H9 (cell line): Measurements from ENCODE around the gene COPG1. TPM values are rescaled to one million over a fixed set of nuclear protein-coding genes. Genes with fewer than 3 reads are reported as not detected.
A peak's percentile ranks its signal among the peaks of the same experiment; 100 is the strongest.

Experiments used
- DNase-seq: peaks from one replicate; pipeline ENCODE4 v3.0.0-alpha.2; 2017
- H2AFZ ChIP-seq: one replicate; pipeline ENCODE4 v1.6.1; 2013; ENCODE audit warnings: mild to moderate bottlenecking, low read length, control low read depth, moderate library complexity
- H2AK5ac ChIP-seq: 2 replicates; pipeline ENCODE4 v1.6.1; 2013; ENCODE audit warnings: low read length, control low read depth, mixed read lengths; ENCODE audit not compliant: insufficient read length
- H2BK120ac ChIP-seq: one replicate; pipeline ENCODE4 v1.6.1; 2013; ENCODE audit warnings: low read depth, mild to moderate bottlenecking, low read length, control low read depth, inconsistent platforms; ENCODE audit not compliant: poor library complexity, severe bottlenecking
- H2BK12ac ChIP-seq: 2 replicates; pipeline ENCODE4 v1.6.1; 2013; ENCODE audit warnings: low read length, control low read depth, mixed read lengths, low read depth; ENCODE audit not compliant: insufficient read length
- H2BK15ac ChIP-seq: 2 replicates; pipeline ENCODE4 v1.6.1; 2013; ENCODE audit warnings: low read depth, low read length, control low read depth
- H2BK20ac ChIP-seq: one replicate; pipeline ENCODE4 v1.6.1; 2013; ENCODE audit warnings: low read depth, mild to moderate bottlenecking, low read length, control low read depth, inconsistent platforms; ENCODE audit not compliant: poor library complexity, severe bottlenecking
- H2BK5ac ChIP-seq: 2 replicates; pipeline ENCODE4 v1.6.1; 2013; ENCODE audit warnings: low read length, control low read depth, mixed read lengths; ENCODE audit not compliant: insufficient read length
- H3K14ac ChIP-seq: 2 replicates; pipeline ENCODE4 v1.6.1; 2013; ENCODE audit warnings: low read length, control low read depth; ENCODE audit not compliant: insufficient read depth
- H3K18ac ChIP-seq: 2 replicates; pipeline ENCODE4 v1.6.1; 2013; ENCODE audit warnings: low read depth, mild to moderate bottlenecking, mixed read lengths, low read length, control low read depth; ENCODE audit not compliant: insufficient read length
- H3K23ac ChIP-seq: 2 replicates; pipeline ENCODE4 v1.6.1; 2013; ENCODE audit warnings: low read length, control low read depth, mixed read lengths, low read depth; ENCODE audit not compliant: insufficient read length
- H3K23me2 ChIP-seq: 2 replicates; pipeline ENCODE4 v1.6.1; 2013; ENCODE audit warnings: low read depth, mild to moderate bottlenecking, mixed read lengths, low read length, control low read depth; ENCODE audit not compliant: insufficient read length, poor library complexity, severe bottlenecking
- H3K27ac ChIP-seq: 2 replicates; pipeline ENCODE4 v1.5.1; 2013; ENCODE audit warnings: low read length, control low read depth, mixed read lengths, low read depth; ENCODE audit not compliant: insufficient read length
- H3K27me3 ChIP-seq: 2 replicates; pipeline ENCODE4 v1.6.1; 2013; ENCODE audit warnings: low read length, control low read depth, inconsistent platforms; ENCODE audit not compliant: insufficient read depth
- H3K4ac ChIP-seq: 2 replicates; pipeline ENCODE4 v1.6.1; 2013; ENCODE audit warnings: low read depth, mild to moderate bottlenecking, control low read depth, inconsistent platforms, low read length, moderate library complexity
- H3K4me1 ChIP-seq: 2 replicates; pipeline ENCODE4 v1.6.1; 2013; ENCODE audit warnings: low read length, control low read depth, inconsistent platforms; ENCODE audit not compliant: insufficient read depth
- H3K4me2 ChIP-seq: 2 replicates; pipeline ENCODE4 v1.6.1; 2013; ENCODE audit warnings: low read length, control low read depth, mixed read lengths; ENCODE audit not compliant: insufficient read length, insufficient read depth
- H3K56ac ChIP-seq: 2 replicates; pipeline ENCODE4 v1.6.1; 2013; ENCODE audit warnings: low read depth, mild to moderate bottlenecking, mixed read lengths, low read length, control low read depth; ENCODE audit not compliant: insufficient read length
- H3K79me1 ChIP-seq: 2 replicates; pipeline ENCODE4 v1.6.1; 2013; ENCODE audit warnings: low read depth, mild to moderate bottlenecking, moderate library complexity, low read length, control low read depth, inconsistent platforms; ENCODE audit not compliant: insufficient read depth, poor library complexity, severe bottlenecking
- H3K79me2 ChIP-seq: 2 replicates; pipeline ENCODE4 v1.6.1; 2013; ENCODE audit warnings: low read length, control low read depth, inconsistent platforms; ENCODE audit not compliant: insufficient read depth
- H3K9ac ChIP-seq: 2 replicates; pipeline ENCODE4 v1.6.1; 2013; ENCODE audit warnings: low read length, control low read depth, mixed read lengths; ENCODE audit not compliant: insufficient read length; ENCODE audit errors: extremely low read depth
- H3K9me3 ChIP-seq: one replicate; pipeline ENCODE4 v1.6.1; 2013; ENCODE audit warnings: low read depth, low read length, inconsistent platforms; ENCODE audit not compliant: control insufficient read depth
- H3T11ph ChIP-seq: one replicate; pipeline ENCODE4 v1.6.1; 2013; ENCODE audit warnings: mild to moderate bottlenecking, low read length, control low read depth, inconsistent platforms
- H4K20me1 ChIP-seq: one replicate; pipeline ENCODE4 v1.6.1; 2013; ENCODE audit not compliant: control insufficient read depth, insufficient read length, insufficient read depth
- H4K5ac ChIP-seq: 2 replicates; pipeline ENCODE4 v1.6.1; 2013; ENCODE audit warnings: low read depth, mild to moderate bottlenecking, mixed read lengths, low read length, control low read depth; ENCODE audit not compliant: insufficient read length
- H4K8ac ChIP-seq: replicated peaks from 2 replicates; pipeline ENCODE4 v1.6.1; 2013; ENCODE audit warnings: low read length, control low read depth, mixed read lengths, low read depth; ENCODE audit not compliant: insufficient read length
- H4K91ac ChIP-seq: 2 replicates; pipeline ENCODE4 v1.6.1; 2013; ENCODE audit warnings: low read depth, mild to moderate bottlenecking, moderate library complexity, mixed read lengths, low read length, control low read depth; ENCODE audit not compliant: insufficient read length
- H3K27ac Mint-ChIP-seq, 3 experiments: 2 replicates in 2 of 3; 3 replicates in 1 of 3; pipeline ENCODE4 v1.8.0; 2020 to 2021; ENCODE audit warnings: mixed read lengths in 3 of 3, mild to moderate bottlenecking in 1 of 3, moderate library complexity in 1 of 3
- H3K27me3 Mint-ChIP-seq: 2 replicates; pipeline ENCODE4 v1.8.0; 2021; ENCODE audit warnings: low read depth, mild to moderate bottlenecking, moderate library complexity, mixed read lengths
- H3K36me3 Mint-ChIP-seq, 3 experiments: 2 replicates in 2 of 3; 3 replicates in 1 of 3; pipeline ENCODE4 v1.8.0; 2020 to 2021; ENCODE audit warnings: low read depth in 3 of 3, mixed read lengths in 3 of 3; ENCODE audit not compliant: insufficient read depth in 1 of 3
- H3K4me1 Mint-ChIP-seq, 2 experiments: 2 replicates each; pipeline ENCODE4 v1.8.0; 2020; ENCODE audit warnings: mixed read lengths in 2 of 2
- H3K4me3 Mint-ChIP-seq, 2 experiments: 2 replicates in 1 of 2; 3 replicates in 1 of 2; pipeline ENCODE4 v1.8.0; 2020 to 2021; ENCODE audit warnings: mild to moderate bottlenecking in 2 of 2, mixed read lengths in 2 of 2, moderate library complexity in 1 of 2
- H3K9me3 Mint-ChIP-seq, 2 experiments: 2 replicates in 1 of 2; 3 replicates in 1 of 2; pipeline ENCODE4 v1.8.0; 2020; ENCODE audit warnings: mild to moderate bottlenecking in 2 of 2, mixed read lengths in 2 of 2, moderate library complexity in 1 of 2
- CTCF ChIP-seq: fragments of 200-600 bp; sonication (generic); conservative IDR thresholded peaks from 3 replicates; pipeline ENCODE4 v1.8.0; 2021; ENCODE audit warnings: antibody characterized with exemption, mild to moderate bottlenecking
- WGBS: extraction: QIAGEN DNeasy Blood & Tissue Kit; methylation state at CpG from one replicate; pipeline ENCODE4 v1.1.7; 2013; ENCODE audit warnings: missing lambda C conversion rate, low lambda C conversion rate, mixed read lengths; ENCODE audit not compliant: insufficient read length; ENCODE audit errors: extremely low coverage; 5-methylcytosine and 5-hydroxymethylcytosine counted together
- total RNA-seq: library from RNA; stranded (reverse); gene quantifications from 2 replicates; pipeline ENCODE4 v1.2.1, GENCODE V29; 2021

The COPG1 gene
- total RNA-seq, 1 experiment from 2014 or later, result 147 TPM

GRCh38 chr3:129252748-129253147, 3.3 kb downstream of the COPG1 start:
- no peak overlapping the region for H2BK5ac ChIP-seq
- no peak overlapping the region for H3K4me2 ChIP-seq
- peaks cover 1% of the 10 kb centered on the region; the same call in 1 of the 2 replicates for H3K79me2 ChIP-seq
- peaks cover 16 to 17% of the 10 kb centered on the region in 2 experiments for H3K4me1 Mint-ChIP-seq
- no peaks in the 10 kb centered on the region for H3K9me3 Mint-ChIP-seq
- H3K56ac ChIP-seq, result no peak overlapping the region
- H3K9me3 ChIP-seq, result no peaks in the 10 kb centered on the region
- no peaks in the 10 kb centered on the region; the same call in 1 of the 2 replicates for H3K4me1 ChIP-seq
- no peak overlapping the region for H3K18ac ChIP-seq
- H4K91ac ChIP-seq, result no peak overlapping the region
- H2BK15ac ChIP-seq, result no peak overlapping the region
- H2AFZ ChIP-seq, result no peak overlapping the region
- no peak for TF ChIP-seq CTCF
- peaks cover 8% of the 10 kb centered on the region for H3K23me2 ChIP-seq
- H2BK12ac ChIP-seq, result no peak overlapping the region
- no peak overlapping the region for H3T11ph ChIP-seq
- DNase-seq, result no peak
- peaks cover 42 to 67% (median 58%) of the 10 kb centered on the region in 3 experiments for H3K36me3 Mint-ChIP-seq
- H4K20me1 ChIP-seq, result no peaks in the 10 kb centered on the region
- H3K27me3 ChIP-seq, result no peaks in the 10 kb centered on the region
- H4K5ac ChIP-seq, result no peak overlapping the region
- no peak overlapping the region for H3K14ac ChIP-seq
- H4K8ac ChIP-seq, result no peak overlapping the region
- peaks cover 6% of the 10 kb centered on the region for H3K79me1 ChIP-seq
- H3K27me3 Mint-ChIP-seq, result no peaks in the 10 kb centered on the region; the same call in 1 of the 2 replicates
- no CpG with 5 or more reads among the region's 4 CpGs for WGBS
- no peak overlapping the region for H3K4ac ChIP-seq
- H3K4me3 Mint-ChIP-seq, result peak overlapping the region in 1 of 2 experiments; percentile 26; a peak in 1 of 5 replicates
- no peak overlapping the region for H2BK120ac ChIP-seq
- no peak overlapping the region for H3K23ac ChIP-seq
- H2AK5ac ChIP-seq, result no peak overlapping the region
- H3K27ac ChIP-seq, result no peak overlapping the region
- no peak overlapping the region for H3K27ac Mint-ChIP-seq
- H2BK20ac ChIP-seq, result no peak overlapping the region
- H3K9ac ChIP-seq, result no peak overlapping the region
